HG02973 (cell line): ENCODE measurements around the gene NRG2.

Experiments used
- ATAC-seq: cut with Tn5 transposase; IDR thresholded peaks from one replicate; pipeline ENCODE4 v1.9.1; 2021; ENCODE audit warnings: moderate library complexity; ENCODE audit not compliant: unreplicated experiment

NRG2 gene

GRCh38 chr5:139804800-139805397, 238.2 kb downstream of the NRG2 start:
- ATAC-seq, result no peak

- ATAC-seq, result no peak
These were observed 239.1 kb downstream of the NRG2 start for GRCh38 chr5:139803978-139804377.

GRCh38 chr5:139799359-139799758, 243.7 kb downstream of the NRG2 start:
- ATAC-seq, result no peak

GRCh38 chr5:139798883-139799282, 244.2 kb downstream of the NRG2 start:
- no peak for ATAC-seq

GRCh38 chr5:139797856-139798510, 245.1 kb downstream of the NRG2 start:
- ATAC-seq, result no peak

GRCh38 chr5:139797335-139797734, 245.8 kb downstream of the NRG2 start:
- ATAC-seq, result no peak
